GM18867 (cell line): ENCODE data around the gene SLC19A1.

Source experiments
- ATAC-seq: cut with Tn5 transposase; IDR thresholded peaks from one replicate; pipeline ENCODE4 v1.9.1; 2021; ENCODE audit warnings: mild to moderate bottlenecking, moderate library complexity; ENCODE audit not compliant: unreplicated experiment

SLC19A1 gene

GRCh38 chr21:45522986-45523385 is 19.3 kb downstream of the SLC19A1 start:
- ATAC-seq, result no peak

- ATAC-seq, result no peak
Observed at GRCh38 chr21:45522381-45522780, 19.9 kb downstream of the SLC19A1 start.

- no peak for ATAC-seq
Observed at GRCh38 chr21:45521241-45521640, 21.0 kb downstream of the SLC19A1 start.

GRCh38 chr21:45519182-45519581 is 23.1 kb downstream of the SLC19A1 start:
- ATAC-seq, result no peak

GRCh38 chr21:45518742-45519141 is 23.5 kb downstream of the SLC19A1 start:
- ATAC-seq, result no peak

GRCh38 chr21:45517249-45518065 is 24.8 kb downstream of the SLC19A1 start:
- no peak for ATAC-seq

- no peak for ATAC-seq
Observed at GRCh38 chr21:45516671-45517151, 25.5 kb downstream of the SLC19A1 start.

- no peak for ATAC-seq
Observed at GRCh38 chr21:45516071-45516670, 26.1 kb downstream of the SLC19A1 start.

- no peak for ATAC-seq
Observed at GRCh38 chr21:45515241-45516061, 26.8 kb downstream of the SLC19A1 start.

GRCh38 chr21:45514311-45515021 is 27.8 kb downstream of the SLC19A1 start:
- no peak for ATAC-seq

GRCh38 chr21:45513741-45514310 is 28.4 kb downstream of the SLC19A1 start:
- no peak for ATAC-seq

- no peak for ATAC-seq
Observed at GRCh38 chr21:45513003-45513717, 29.1 kb downstream of the SLC19A1 start.

GRCh38 chr21:45512626-45513002 is 29.6 kb downstream of the SLC19A1 start:
- ATAC-seq, result no peak

- no peak for ATAC-seq
Observed at GRCh38 chr21:45511661-45512431, 30.4 kb downstream of the SLC19A1 start.

GRCh38 chr21:45511007-45511406 is 31.2 kb downstream of the SLC19A1 start:
- ATAC-seq, result no peak

GRCh38 chr21:45510466-45510955 is 31.7 kb downstream of the SLC19A1 start:
- no peak for ATAC-seq

- ATAC-seq, result no peak
Observed at GRCh38 chr21:45509566-45510465, 32.4 kb downstream of the SLC19A1 start.
